Measurements from ENCODE around the gene GPS1.

Gene GPS1

DNA sequence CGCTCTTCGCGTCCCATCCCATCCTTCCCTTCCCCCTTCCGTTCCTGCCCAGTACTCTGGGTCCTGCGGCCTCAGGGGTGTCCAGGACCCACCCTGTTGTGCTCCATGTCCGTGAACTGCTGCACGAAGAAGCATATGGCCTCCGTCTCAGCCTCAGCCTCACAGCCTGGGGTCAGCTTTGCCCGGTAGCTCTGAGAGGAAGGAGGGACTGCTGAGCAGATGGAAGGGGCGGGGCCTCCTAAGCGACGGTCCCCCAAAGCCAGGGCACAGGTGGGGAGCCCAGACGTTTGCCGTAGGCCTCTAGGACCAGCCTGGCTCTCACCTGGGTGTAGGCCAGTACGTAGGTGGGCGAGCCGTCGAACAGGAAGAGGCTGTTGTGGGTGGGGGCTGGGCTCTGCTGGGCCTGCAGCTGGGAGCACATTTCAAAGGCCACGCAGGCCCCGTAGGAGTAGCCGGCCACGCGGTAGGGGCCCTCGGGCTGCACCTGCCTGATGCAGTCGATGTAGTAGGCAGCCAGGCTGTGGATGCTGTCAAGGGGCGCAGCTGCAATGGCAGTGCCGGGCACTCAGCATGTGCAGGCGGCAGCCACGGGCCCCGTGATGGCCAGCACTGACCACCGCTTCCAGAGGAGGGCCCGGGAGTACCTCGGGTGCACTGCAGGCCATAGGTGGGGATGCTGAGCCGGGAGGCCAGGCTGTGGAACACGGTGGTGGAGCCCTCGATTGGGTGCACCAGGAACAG is 28.5 kb downstream of the GPS1 start:
- DNase-seq: no peak

DNA sequence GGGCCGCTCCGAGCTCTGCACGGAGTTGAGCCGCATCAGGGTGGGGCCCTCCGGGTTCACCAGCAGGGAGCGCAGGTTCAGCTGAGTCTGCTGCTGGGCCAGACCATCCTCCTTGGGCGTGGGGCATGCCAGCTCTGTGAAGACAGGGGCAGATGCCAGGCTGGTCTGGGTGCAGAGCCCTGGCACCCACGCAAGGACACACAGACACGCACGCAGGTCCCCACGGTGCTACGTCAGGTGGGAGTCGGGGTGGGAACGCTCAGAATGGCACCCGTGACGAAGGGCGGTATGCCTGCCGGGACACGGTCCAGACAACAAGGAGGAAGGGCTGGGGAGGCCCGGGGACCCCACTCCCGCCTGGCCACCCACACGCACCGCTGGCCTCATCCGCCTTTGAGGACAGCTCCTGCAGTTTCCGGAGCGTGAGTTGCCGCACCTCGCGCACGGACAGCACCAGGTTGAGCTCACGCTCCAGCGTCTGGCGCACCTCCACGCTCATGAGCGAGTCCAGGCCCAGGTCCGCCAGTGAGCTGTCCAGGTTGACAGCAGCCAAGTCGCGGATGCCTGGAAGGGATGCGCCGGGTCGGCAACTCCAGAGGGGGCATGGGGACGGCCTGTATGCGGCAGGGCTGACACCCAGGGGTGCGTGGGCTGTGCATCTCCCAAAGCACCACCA is 29.2 kb downstream of the GPS1 start:
- DNase-seq: no peak

DNA sequence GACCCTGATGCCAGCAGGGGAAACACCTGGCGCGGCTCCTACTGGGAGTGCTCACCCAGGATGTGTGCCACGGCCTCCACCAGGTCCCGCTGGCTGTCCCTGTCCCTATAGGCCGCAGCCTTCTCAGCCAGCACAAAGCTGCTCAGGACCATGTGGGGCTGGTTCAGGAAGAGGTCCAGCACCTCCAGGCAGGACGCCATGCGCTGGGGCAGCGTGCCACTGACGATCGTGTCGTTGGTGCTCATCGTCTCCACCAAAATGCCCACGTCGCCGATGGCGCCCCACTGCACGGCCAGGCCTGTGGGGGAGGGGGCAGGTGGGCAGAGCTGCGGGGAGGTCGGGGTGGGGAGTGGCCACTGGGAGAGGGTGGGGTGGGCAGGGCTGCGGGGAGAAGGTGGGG is 29.8 kb downstream of the GPS1 start:
- DNase-seq: no peak

DNA sequence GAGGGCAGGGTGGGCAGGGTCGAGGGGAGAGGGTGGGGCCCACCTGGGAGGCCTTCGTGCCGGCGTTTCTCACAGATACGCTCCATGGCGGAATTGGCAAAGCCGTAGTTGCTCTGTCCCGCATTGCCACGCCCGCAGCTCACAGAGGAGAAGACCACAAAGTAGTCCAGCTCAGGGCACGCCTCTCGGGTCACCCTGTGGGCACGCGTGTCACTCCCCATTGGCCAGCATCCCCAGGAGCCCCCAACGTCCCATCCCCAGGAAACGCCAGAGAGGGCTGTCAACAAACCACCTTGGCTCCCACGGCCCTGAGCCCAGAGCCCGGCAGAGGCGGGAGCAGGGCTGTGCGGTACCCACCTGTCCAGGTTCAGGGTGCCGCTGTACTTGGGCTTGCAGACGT is 30.3 kb downstream of the GPS1 start:
- DNase-seq: no peak

DNA sequence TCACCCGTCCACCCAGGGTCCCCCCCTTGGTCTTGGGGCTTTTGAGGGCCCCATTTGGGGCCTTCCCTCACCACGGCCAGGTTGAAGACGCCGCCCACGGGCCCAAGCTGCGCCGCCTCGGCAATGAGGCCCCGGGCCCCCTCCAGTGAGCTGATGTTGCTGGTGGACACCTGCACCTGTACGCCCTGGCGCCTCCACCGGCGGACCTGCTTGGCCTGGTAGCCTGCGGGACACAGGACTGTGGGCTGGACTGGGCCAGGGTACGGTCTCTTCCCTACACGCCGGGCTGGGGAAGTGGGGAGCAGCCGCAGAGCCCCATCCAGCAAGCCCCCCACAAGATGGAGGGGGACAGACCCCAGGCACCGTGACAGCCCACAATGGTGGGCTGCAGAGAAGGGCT is 30.8 kb downstream of the GPS1 start:
- DNase-seq: no peak

DNA sequence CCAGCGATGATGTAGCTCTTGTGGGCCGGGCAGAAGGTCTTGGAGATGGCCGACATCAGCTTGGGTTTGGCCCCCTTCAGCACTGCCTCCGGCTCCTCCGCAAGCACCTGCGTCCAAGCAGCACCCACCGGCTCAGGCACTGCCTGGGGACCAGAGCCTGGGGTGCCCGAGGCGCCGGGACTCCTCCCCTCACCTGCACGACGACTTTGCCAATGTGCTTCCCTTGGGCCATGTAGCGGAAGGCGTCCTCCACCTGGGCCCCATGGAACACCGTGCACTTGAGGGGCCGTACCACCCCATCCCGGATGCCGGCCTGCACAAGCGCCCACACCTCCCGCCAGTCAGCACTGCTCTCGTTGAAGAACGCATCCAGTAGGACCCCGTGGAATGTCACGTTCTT is 31.3 kb downstream of the GPS1 start:
- no peak for DNase-seq

DNA sequence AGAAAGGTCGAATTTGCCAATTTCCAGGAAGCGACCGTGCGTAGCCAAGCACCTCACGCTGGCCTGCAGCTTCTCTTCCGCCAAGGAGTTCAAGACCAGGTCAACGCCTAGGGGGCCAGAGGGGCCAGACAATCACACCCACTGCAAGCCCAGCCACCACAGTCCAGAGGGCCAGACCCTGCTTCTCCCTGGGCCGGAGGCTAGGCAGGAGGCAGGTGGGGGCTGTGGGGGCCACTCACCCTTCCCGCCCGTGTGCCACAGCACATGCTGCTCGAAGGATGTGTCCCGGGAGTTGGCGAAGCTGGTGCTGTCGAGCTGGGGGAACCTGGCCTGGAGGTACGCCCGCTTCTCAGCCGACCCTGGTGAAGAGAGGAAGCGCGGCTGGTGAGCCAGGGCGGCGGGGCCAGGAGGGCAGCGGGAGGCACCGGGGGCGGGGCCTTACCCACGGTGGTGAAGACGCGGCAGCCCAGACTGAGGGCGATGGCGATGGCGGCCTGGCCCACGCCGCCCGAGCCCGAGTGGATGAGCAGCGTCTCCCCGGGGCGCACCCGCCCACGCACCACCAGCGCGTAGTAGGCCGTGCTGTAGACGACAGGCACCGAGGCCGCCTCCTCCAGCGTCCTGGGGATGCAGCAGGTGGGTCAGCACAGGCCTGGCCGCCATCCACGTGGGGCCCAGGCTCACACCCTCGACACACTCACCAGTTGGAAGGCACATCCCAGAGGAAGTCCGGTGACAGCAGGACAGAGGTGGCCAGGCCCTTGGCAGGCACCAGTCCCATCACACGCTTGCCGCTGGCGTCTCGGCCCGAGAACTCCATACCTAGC is 32.0 kb downstream of the GPS1 start:
- no peak for DNase-seq

DNA sequence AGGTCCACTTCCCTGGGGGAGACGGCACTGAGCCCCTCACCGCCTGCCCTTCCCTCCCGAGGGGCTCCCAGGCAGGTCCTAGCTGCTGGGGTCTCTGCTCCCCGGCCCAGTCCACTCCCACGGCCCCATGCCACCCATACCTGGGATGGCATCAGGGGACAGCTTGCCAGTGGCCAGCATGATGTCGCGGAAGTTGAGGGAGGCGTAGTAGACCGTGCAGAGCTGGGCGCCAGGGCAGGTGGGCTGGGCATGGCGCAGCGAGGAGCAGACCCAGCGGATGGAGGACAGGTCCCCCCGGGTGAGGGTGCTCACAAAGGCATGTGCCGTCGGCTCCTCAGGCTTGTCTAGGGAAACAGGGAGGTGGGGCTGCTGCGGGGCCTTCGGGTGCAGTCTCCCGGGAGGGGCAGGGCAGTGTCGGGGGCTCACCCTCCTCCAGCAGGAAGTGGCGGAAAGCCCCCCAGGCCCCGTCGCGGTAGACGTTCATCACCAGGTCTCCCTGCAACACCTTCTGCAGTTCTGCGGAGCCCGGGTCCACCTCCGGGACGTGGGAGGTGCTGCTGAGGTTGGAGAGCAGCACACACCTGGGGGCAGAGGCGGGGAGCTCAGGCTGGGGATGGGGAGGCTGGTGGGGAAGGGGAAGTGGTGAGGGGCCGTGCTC is 32.8 kb downstream of the GPS1 start:
- DNase-seq: no peak

DNA sequence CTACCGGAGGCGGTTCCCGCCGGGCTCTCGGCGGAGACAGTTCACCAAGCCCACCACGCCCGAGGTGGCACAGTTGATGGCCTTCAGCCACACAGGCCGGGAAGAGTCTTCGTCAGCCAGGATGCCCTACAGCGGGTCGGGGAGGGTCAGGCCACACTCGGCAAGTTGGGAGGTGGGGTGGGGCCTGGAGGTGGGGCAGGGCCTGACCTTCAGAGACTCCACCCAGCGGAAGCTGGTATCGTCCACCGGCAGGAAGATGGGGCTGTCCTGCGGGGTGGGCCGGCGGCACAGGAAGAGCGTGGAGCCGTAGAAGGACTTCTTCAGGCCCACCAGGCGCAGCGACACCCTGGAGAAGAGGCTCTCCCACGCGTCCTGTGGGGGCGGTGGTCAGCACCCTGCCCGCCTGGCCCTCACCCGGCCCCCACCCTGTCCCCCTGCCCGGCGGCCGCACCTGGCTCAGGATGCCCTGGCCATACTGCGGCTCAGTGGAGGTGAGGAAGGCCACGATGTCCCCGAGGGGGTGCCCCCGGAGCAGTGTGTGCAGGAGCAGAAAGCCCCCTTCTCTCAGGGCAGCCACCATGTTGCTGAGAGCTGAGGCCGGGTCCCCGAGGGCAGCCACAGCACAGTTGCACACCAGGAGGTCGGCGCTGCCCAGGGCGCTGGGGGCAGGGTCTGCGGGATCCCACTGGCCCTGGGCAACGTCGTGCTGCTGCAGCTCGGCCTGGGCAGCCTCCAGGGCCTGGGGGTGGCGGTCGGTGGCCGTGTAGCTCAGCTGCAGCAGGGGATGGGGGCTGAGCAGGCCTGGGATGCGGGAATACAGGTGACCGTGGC is 33.5 kb downstream of the GPS1 start:
- DNase-seq: no peak

DNA sequence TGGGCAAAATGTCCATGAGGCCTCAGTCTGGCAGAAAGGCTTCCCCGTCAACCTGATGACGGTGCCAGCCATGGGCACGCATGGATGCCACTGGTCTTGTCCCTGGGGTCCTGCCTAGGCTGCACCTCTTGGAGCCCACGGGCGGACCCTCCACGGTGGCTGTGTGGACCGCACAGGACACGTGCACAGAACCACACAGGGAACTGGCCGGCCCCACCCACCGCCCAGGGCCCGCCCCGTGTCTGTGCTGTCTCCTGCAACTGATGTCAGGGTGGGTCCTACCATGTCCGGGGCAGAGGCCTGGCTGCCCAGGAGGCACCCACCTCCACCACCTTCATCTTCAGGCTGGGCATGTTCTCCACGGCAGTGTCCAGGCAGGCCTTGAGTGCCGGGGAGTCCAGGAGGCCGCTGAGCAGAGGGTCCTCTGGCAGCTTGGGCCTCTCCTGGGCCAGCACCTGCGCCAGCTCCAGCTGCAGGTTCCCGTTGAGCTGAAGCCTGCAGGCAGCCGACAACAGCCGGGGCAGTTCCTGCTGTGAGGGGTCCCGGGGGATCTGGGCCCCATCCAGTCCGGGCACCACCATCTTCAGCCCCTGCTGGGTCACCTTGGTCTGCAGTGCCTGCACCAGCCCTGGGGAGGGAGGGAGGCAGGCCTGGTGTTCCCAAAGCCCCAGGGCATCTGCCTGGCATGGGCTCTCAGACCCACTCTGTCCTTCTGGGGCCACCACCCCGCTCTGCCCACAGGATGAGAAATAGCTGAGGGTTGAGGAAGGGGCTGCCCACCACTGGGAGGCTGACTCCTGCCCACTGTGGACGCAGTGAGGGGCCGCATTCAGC is 34.5 kb downstream of the GPS1 start:
- no peak for DNase-seq

DNA sequence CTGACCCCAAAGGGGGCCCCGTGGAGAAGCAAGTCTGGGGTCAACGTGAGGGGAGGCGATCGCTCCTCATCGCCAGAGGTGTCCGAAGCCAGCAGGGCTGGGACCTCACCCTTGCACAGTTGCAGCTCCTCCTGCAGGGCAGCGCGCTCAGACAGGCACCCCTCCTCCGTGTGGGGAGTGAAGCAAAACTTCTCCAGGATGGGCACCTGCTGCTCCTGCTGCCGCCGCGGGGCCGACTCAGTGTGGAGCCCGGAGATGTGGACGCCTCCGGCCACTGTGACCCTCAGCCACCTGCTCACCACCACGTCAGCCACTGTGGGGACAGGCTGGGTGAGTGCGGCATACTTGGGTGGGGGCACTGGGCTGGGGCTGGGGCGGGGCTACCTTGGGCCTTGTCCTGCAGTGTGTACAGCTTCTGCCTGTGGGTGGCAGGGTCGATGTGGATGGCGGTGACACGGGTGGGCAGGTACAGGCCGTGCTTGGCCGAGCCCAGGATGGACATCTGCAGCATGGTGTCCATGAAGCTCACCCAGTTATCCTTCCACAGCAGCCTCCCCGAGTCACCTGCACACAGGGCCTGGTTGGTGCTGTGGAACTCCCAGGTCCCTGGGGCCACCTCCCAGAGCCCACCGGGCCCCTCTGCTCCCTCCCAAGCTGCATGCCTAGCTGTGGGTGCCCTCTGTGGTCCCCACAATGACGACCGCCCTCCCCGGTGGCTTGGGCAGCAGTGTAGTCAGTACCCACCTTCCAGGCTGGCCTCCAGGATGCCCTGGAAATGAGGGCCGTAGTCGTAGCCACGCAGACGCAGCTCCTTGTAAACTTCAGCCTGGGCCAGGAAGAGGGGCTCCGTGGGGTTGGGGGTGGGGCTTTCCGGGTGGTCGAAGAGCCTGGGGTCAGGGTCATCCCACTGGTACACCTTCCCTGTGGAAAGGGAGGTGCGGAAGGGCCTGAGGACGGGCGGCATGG is 35.5 kb downstream of the GPS1 start:
- no peak for DNase-seq

DNA sequence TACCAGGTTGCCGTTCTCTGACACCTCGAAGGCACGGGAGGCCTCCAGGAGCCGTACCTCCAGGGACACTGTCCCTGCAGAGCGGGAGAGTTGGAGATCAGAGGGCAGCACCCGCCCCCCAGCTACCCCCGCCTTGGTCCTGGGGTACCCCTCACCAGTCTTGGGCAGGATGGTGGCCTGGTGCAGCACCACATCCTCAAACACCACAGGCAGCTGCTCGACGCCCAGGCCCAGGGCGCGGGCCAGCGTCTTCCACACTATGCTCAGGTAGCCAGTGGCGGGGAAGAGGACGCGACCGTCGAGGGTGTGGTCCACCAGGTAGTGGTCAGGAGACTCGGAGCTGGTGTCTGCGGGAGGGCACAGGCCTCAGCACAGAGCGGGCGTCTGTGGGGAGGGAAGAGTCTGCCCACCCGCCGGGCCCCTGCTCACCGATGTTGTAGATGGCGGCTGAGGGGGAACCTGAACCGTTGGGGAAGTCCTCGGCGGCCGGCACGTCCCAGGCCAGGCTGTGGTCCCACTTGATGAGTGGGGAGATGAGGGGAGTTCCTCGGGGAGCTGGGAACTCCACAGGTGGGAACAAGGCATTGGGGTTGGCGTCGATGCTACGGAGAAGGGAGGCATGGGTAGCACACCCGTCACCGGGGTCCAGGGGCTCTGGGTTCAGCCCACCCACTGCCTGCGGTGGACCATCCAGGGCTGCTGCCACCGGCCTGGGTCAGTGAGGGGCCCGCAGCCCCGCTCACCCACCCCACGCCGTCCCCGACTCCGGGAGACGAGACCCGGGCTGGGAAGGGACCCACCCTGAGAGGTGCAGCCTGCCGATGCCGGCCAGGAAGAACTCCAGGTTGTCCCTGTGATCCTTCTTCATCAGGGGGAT is 36.5 kb downstream of the GPS1 start:
- no peak for DNase-seq

DNA sequence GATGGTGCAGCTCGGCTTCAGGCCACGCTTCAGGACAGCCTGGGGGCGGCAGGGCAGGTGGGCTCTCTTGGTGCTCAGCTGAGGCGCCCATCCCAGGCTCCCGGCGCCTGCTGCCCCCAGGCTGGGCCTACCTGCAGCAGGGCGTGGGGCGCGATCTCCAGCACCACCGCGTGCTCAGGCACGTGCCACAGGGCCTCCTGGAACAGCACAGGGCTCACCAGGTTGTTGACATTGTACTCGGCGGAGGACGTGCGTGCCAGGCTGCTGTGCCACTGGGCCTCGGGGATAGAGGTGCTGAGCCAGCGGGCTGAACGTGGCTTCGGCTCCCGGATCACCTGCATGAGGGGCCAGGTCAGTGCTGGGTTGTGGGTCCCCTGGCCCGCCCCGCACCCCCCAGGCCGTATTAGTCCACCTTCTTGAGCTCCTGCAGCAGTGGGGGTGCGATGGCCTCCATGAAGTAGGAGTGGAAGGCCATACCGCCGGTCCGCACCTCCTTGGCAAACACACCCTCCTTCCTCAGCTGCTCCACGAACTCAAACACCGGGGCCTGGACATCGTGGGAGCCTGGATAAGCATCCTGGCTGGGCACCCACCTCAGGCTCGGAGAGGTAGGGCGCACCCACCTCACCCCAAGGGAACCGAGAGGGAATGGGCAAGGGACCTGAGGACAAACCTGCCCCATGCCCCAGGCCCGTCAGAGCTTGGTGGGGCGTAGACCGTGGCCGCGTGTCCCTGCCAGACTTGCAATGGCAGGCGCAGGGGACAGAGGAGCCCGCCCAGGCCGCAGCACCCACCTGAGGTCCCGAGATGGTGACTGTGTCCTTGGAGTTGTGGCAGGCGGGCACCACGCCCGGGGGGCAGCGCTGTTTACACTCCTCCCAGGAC is 37.4 kb downstream of the GPS1 start:
- DNase-seq: no peak

DNA sequence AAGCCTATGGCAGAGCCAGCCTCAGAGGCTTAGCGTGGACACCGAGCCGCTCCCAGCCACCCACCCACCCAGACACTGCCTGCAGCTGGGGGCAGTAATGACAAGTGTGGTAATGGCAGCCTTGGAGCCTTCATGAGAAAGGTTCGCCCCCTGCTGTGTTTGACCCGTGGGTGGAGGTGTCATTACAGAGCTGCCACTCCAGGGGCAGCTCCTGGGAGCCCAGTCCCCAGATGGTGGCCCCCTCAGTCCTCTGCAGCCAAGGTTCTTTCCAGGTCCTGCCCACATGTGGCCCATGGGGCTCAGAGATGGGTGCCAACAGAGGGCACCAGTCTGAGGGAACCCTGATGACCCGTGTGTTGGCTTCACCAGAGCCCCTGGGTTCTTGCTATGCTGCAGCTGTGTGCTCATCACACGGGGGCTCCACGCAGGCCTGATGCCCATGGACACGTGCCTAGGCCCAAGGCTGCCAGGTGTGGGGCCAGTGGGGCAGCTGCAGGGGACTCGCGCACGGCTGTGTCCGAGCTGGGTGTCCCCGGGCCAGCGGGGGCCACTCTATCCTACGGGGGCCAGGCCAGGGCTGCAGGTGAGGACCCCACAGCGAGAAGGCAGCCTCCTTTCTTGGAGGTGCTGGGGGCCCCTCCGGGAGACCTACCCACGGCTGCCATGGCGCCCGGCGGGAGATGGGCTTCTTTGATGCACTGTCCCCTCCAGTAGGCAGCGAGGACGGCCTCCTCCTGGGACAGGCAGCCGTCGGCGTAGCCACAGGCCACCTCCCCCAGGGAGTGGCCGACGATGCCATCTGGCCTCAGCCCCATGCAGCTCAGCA is 38.2 kb downstream of the GPS1 start:
- DNase-seq: no peak

DNA sequence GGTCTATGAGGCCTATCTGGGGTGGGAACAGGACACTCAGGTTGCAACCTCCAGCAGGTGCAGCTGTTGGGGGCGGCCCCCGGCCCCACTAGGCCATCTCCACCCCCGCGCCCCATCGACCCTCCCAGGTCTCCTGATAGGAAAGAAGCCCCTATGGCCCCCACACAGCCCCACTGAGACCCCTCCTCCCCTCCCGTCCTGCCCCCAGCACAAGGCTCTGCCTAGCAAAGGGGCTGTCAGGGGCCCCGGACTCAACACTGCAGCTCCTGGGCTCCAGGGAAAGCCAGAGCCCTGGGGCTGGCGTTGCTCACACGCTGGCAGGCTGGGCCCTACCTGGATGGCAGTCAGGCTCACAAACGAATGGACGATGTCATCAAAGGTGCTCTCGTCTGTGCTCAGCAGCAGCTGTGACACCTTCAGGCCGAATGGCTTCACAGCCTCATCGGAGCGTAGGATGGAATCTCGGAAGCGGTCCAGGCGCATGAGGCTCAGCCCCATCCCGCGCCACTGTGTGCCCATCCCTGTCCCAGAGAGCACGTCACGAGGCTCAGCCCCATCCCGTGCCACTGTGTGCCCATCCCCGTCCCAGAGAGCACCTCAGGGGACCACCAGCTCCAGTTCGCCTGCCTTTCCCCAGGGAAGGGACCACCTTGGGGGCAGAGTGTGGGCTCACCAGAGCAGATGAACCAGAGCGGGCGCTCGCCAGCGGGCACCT is 39.0 kb downstream of the GPS1 start:
- DNase-seq: no peak

Measured in inflammatory macrophage (primary cell).